Stimulated activated CD8-positive, alpha-beta memory T cell treated with anti-CD3 and anti-CD28 coated beads, Interleukin-15, amount 100 ng/mL, for 48 hours (primary cell): ENCODE measurements around the gene KCNG1.
"Not testable (repeated sequence)": the region's sequence is repeated elsewhere in the genome, so short reads cannot be mapped to it uniquely, and the experiment has no call there.

Experiments used
- DNase-seq, 2 donors: peaks; one replicate each; pipeline ENCODE4 v3.0.0-alpha.2; 2020; ENCODE audit warnings: low read depth in 2 of 2

Gene KCNG1

GRCh38 chr20:51022803-51023616, at the start of gene KCNG1:
Gene KCNG1, minus strand, starts transcription at chr20:51023107. Its CDS starts 12,769 bp downstream, at chr20:51010338.
- peak; percentile 43 to 54 for DNase-seq

- DNase-seq: no peak
Measured at GRCh38 chr20:51070621-51071020, 47.7 kb upstream of the KCNG1 start.

GRCh38 chr20:51067792-51068191, 44.9 kb upstream of the KCNG1 start:
- DNase-seq: no peak

GRCh38 chr20:51065615-51066014, 42.7 kb upstream of the KCNG1 start:
- no peak for DNase-seq

GRCh38 chr20:51064137-51064536, 41.2 kb upstream of the KCNG1 start:
- DNase-seq: no peak

GRCh38 chr20:51062065-51062464, 39.2 kb upstream of the KCNG1 start:
- DNase-seq: peak; percentile 62 to 69

GRCh38 chr20:51061418-51062045, 38.6 kb upstream of the KCNG1 start:
- no peak for DNase-seq

GRCh38 chr20:51060301-51060700, 37.4 kb upstream of the KCNG1 start:
- DNase-seq: no peak

GRCh38 chr20:51059862-51060261, 37.0 kb upstream of the KCNG1 start:
- DNase-seq: no peak

GRCh38 chr20:51058017-51058416, 35.1 kb upstream of the KCNG1 start:
- no peak for DNase-seq

- DNase-seq: no peak
Measured at GRCh38 chr20:51054233-51054632, 31.3 kb upstream of the KCNG1 start.

- DNase-seq: no peak
Measured at GRCh38 chr20:51050531-51051075, 27.7 kb upstream of the KCNG1 start.

GRCh38 chr20:51046021-51046985, 23.4 kb upstream of the KCNG1 start:
- DNase-seq: no peak

GRCh38 chr20:51045492-51045891, 22.6 kb upstream of the KCNG1 start:
- DNase-seq: not testable (repeated sequence)

- no peak for DNase-seq
Measured at GRCh38 chr20:51044796-51045195, 21.9 kb upstream of the KCNG1 start.

- DNase-seq: no peak
Measured at GRCh38 chr20:51043811-51044210, 20.9 kb upstream of the KCNG1 start.

GRCh38 chr20:51042657-51043247, 19.8 kb upstream of the KCNG1 start:
- no peak for DNase-seq

GRCh38 chr20:51042064-51042463, 19.2 kb upstream of the KCNG1 start:
- no peak for DNase-seq

- no peak for DNase-seq
Measured at GRCh38 chr20:51037532-51038115, 14.7 kb upstream of the KCNG1 start.

- no peak for DNase-seq
Measured at GRCh38 chr20:51036827-51037531, 14.1 kb upstream of the KCNG1 start.
